IMR-90 (cell line): Measurements from ENCODE around the gene LUC7L. TPM values are rescaled to one million over a fixed set of nuclear protein-coding genes. Genes with fewer than 3 reads are reported as not detected.

Source experiments
- ATAC-seq: fragments of 200-7000 bp; cut with Tn5 transposase; 2 replicates; pipeline ENCODE4 v1.9.1; 2020; ENCODE audit warnings: low read depth, mild to moderate bottlenecking, moderate library complexity
- BruUV-seq: library from RNA; stranded (reverse); fragments of 400-500 nt; replicated peaks from 2 replicates; lab custom pipeline; 2021; lab: Mats Ljungman, UMichigan
- CTCF ChIA-PET: fragments of 300-600 bp; formaldehyde crosslinking; extraction: SDS; loops from one replicate; lab custom pipeline; 2021; ENCODE audit warnings: antibody characterized with exemption; lab: Yijun Ruan, JAX
- POLR2A ChIA-PET: fragments of 300-600 bp; sonication (Branson Sonifier 250); formaldehyde crosslinking; loops from one replicate; lab custom pipeline; 2022; ENCODE audit warnings: antibody characterized with exemption; ENCODE audit not compliant: unreplicated experiment; lab: Charles Lee
- DNase-seq: peaks from one replicate; pipeline ENCODE4 v3.0.0; 2013
- H2AFZ ChIP-seq: replicated peaks from 2 replicates; pipeline ENCODE3; 2013; ENCODE audit warnings: low read length, mild to moderate bottlenecking; ENCODE audit not compliant: poor library complexity
- H2AK5ac ChIP-seq: 2 replicates; pipeline ENCODE4 v1.6.1; 2013; ENCODE audit warnings: low read depth, low read length, inconsistent platforms
- H2AK9ac ChIP-seq: replicated peaks from 2 replicates; pipeline ENCODE3; 2013; ENCODE audit warnings: mild to moderate bottlenecking, low read depth, low read length, moderate library complexity; ENCODE audit not compliant: poor library complexity
- H2BK120ac ChIP-seq: 2 replicates; pipeline ENCODE4 v1.6.1; 2013; ENCODE audit warnings: low read depth, low read length, inconsistent platforms
- H2BK15ac ChIP-seq: 3 replicates; pipeline ENCODE4 v1.6.1; 2013; ENCODE audit warnings: low read depth, low read length, inconsistent platforms
- H2BK20ac ChIP-seq: 2 replicates; pipeline ENCODE4 v1.6.1; 2013; ENCODE audit warnings: low read depth, mild to moderate bottlenecking, inconsistent platforms, low read length, moderate library complexity
- H2BK5ac ChIP-seq: 2 replicates; pipeline ENCODE4 v1.6.1; 2013; ENCODE audit warnings: mild to moderate bottlenecking, low read depth, low read length, inconsistent platforms; ENCODE audit not compliant: poor library complexity, severe bottlenecking
- H3K14ac ChIP-seq: replicated peaks from 2 replicates; pipeline ENCODE4 v1.6.1; 2013; ENCODE audit warnings: low read depth, low read length, inconsistent platforms
- H3K18ac ChIP-seq: 2 replicates; pipeline ENCODE4 v1.6.1; 2013; ENCODE audit warnings: low read depth, low read length, control low read depth
- H3K23ac ChIP-seq: 2 replicates; pipeline ENCODE4 v1.6.1; 2013; ENCODE audit warnings: low read depth, low read length, inconsistent platforms
- H3K27ac ChIP-seq: 2 replicates; pipeline ENCODE4 v1.5.1; 2013; ENCODE audit warnings: mild to moderate bottlenecking, control low read depth, low read length; ENCODE audit not compliant: insufficient read depth
- H3K27me3 ChIP-seq: 2 replicates; pipeline ENCODE4 v1.6.1; 2013; ENCODE audit warnings: low read length; ENCODE audit not compliant: control insufficient read depth, insufficient read depth
- H3K36me3 ChIP-seq: 2 replicates; pipeline ENCODE4 v1.6.1; 2013; ENCODE audit warnings: low read length, mixed read lengths; ENCODE audit not compliant: control insufficient read depth, insufficient read depth
- H3K4ac ChIP-seq: 2 replicates; pipeline ENCODE4 v1.6.1; 2013; ENCODE audit warnings: low read depth, low read length, inconsistent platforms
- H3K4me1 ChIP-seq: 2 replicates; pipeline ENCODE4 v1.6.1; 2013; ENCODE audit warnings: low read length, mixed read lengths; ENCODE audit not compliant: control insufficient read depth, insufficient read depth
- H3K4me2 ChIP-seq: 2 replicates; pipeline ENCODE4 v1.6.1; 2013; ENCODE audit warnings: low read depth, mild to moderate bottlenecking, control low read depth, low read length, moderate library complexity
- H3K4me3 ChIP-seq: 2 replicates; pipeline ENCODE4 v1.5.1; 2013; ENCODE audit warnings: low read depth, mild to moderate bottlenecking, control low read depth, low read length, moderate library complexity; ENCODE audit not compliant: insufficient read depth
- H3K56ac ChIP-seq: 2 replicates; pipeline ENCODE4 v1.6.1; 2013; ENCODE audit warnings: low read length, inconsistent platforms; ENCODE audit not compliant: insufficient read depth; ENCODE audit errors: extremely low read depth
- H3K79me1 ChIP-seq, 2 experiments: 2 replicates each; pipeline ENCODE4 v1.6.1; 2013; ENCODE audit warnings: low read length in 2 of 2, inconsistent platforms in 1 of 2, low read depth in 1 of 2
- H3K9ac ChIP-seq: 2 replicates; pipeline ENCODE4 v1.6.1; 2013; ENCODE audit warnings: low read depth, low read length, control low read depth
- H3K9me1 ChIP-seq: 2 replicates; pipeline ENCODE4 v1.6.1; 2013; ENCODE audit warnings: low read length, inconsistent platforms; ENCODE audit not compliant: insufficient read depth
- H3K9me3 ChIP-seq: 2 replicates; pipeline ENCODE4 v1.6.1; 2013; ENCODE audit warnings: low read length; ENCODE audit not compliant: control insufficient read depth, insufficient read depth
- H4K20me1 ChIP-seq: 2 replicates; pipeline ENCODE4 v1.6.1; 2013; ENCODE audit warnings: low read length, inconsistent platforms; ENCODE audit not compliant: insufficient read depth
- H4K5ac ChIP-seq: 2 replicates; pipeline ENCODE4 v1.6.1; 2013; ENCODE audit warnings: mild to moderate bottlenecking, low read depth, low read length, control low read depth
- H4K8ac ChIP-seq, 2 experiments: 2 replicates each; pipeline ENCODE4 v1.6.1; 2013; ENCODE audit warnings: low read depth in 2 of 2, low read length in 2 of 2, control low read depth in 1 of 2, inconsistent platforms in 1 of 2
- H4K91ac ChIP-seq: 2 replicates; pipeline ENCODE4 v1.6.1; 2013; ENCODE audit warnings: low read depth, low read length, inconsistent platforms; ENCODE audit not compliant: insufficient read depth
- CTCF ChIP-seq: conservative IDR thresholded peaks from 2 replicates; pipeline ENCODE4 v1.5.1; 2012; ENCODE audit warnings: mild to moderate bottlenecking, low read depth, low read length, improper control_type of control experiment
- MAFK ChIP-seq: IDR thresholded peaks from 2 replicates; pipeline ENCODE4 v1.6.1; 2012; ENCODE audit warnings: low read depth, low read length, improper control_type of control experiment
- MAZ ChIP-seq: IDR thresholded peaks from 2 replicates; pipeline ENCODE4 v1.6.1; 2012; ENCODE audit warnings: low read depth, mild to moderate bottlenecking, low read length, improper control_type of control experiment, moderate library complexity, borderline replicate concordance
- RAD21 ChIP-seq: IDR thresholded peaks from 2 replicates; pipeline ENCODE4 v1.6.1; 2012; ENCODE audit warnings: low read length, improper control_type of control experiment
- RCOR1 ChIP-seq: IDR thresholded peaks from 2 replicates; pipeline ENCODE4 v1.6.1; 2012; ENCODE audit warnings: mild to moderate bottlenecking, low read length, improper control_type of control experiment; ENCODE audit not compliant: insufficient replicate concordance
- SMC3 ChIP-seq: fragments of 150-350 bp; IDR thresholded peaks from 2 replicates; pipeline ENCODE4 v1.6.1; 2016; ENCODE audit warnings: low read depth, mild to moderate bottlenecking, antibody characterized with exemption, low read length, moderate library complexity
- USF2 ChIP-seq: fragments of 150-350 bp; IDR thresholded peaks from 2 replicates; pipeline ENCODE4 v1.6.1; 2017; ENCODE audit warnings: mild to moderate bottlenecking, antibody characterized with exemption, low read length, low read depth
- WGBS, 2 experiments: methylation state at CpG; one replicate each; pipeline versions ENCODE4 v1.1.5 to v1.1.7; 2013; ENCODE audit warnings: missing lambda C conversion rate in 2 of 2; ENCODE audit not compliant: insufficient read length in 1 of 2; ENCODE audit errors: extremely low coverage in 2 of 2; 5-methylcytosine and 5-hydroxymethylcytosine counted together
- dilution Hi-C: fragments of 300-500 bp; cut with HindIII; formaldehyde crosslinking; loops from one replicate; pipeline ENCODE4 v1.14.3; 2018; ENCODE audit warnings: low sequenced_read_pairs; ENCODE audit not compliant: unreplicated experiment
- in situ Hi-C: fragments of 300-500 bp; cut with MboI; formaldehyde crosslinking; loops from 3 replicates; pipeline ENCODE4 v1.14.3; 2019; ENCODE audit warnings: low sequenced_read_pairs, inconsistent platforms, mixed read lengths
- intact Hi-C: fragments of 100-400 bp; cut with micrococcal nuclease; formaldehyde crosslinking; loops from 2 replicates; pipeline ENCODE4 v1.10.0; 2022
- polyA plus RNA-seq, 3 experiments: library from polyadenylated mRNA; depleted of rRNA; stranded (reverse); fragments of >200 nt; gene quantifications; 2 replicates each; pipeline ENCODE4 v1.2.3, GENCODE V29; 2012; ENCODE audit warnings: low replicate concordance in 1 of 3
- total RNA-seq: library from RNA; depleted of rRNA; stranded (reverse); fragments of >200 nt; gene quantifications from 2 replicates; pipeline ENCODE4 v1.2.3, GENCODE V29; 2012

LUC7L gene
- total and polyA plus RNA-seq, 2 of the 4 experiments (the other 2 are of a cell fraction), result 21.5 to 55.6 TPM

- no peak for TF ChIP-seq USF2
- TF ChIP-seq RAD21, result no peak
- TF ChIP-seq SMC3, result no peak
- no peak for TF ChIP-seq RCOR1
- TF ChIP-seq CTCF, result no peak
- no peak for TF ChIP-seq MAZ
- TF ChIP-seq MAFK, result no peak
These were observed 51.1 kb downstream of the LUC7L start for GRCh38 chr16:177981-178667.

More at GRCh38 chr16:177981-178667, 51.1 kb downstream of the LUC7L start:
- H3K4ac ChIP-seq, result no peak overlapping the region
- no TSS peak for BruUV-seq
- H3K56ac ChIP-seq, result no peak overlapping the region
- H2AK5ac ChIP-seq, result no peak overlapping the region
- WGBS, 2 experiments, result no CpG with 5 or more reads among the region's 11 CpGs
- DNase-seq (no peak), ATAC-seq (no peak)
- no peak overlapping the region for H3K4me2 ChIP-seq
- peaks cover 5% of the 10 kb centered on the region; the same call in 1 of the 2 replicates for H3K4me1 ChIP-seq
- no peak overlapping the region for H4K91ac ChIP-seq
- intact Hi-C loops, result no loop called here
- no peak overlapping the region for H3K14ac ChIP-seq
- no peaks in the 10 kb centered on the region for H3K36me3 ChIP-seq
- no peak overlapping the region for H2BK15ac ChIP-seq
- 0 out of 2 replicates have a peak, but pooled peaks cover 2% of the 10 kb centered on the region for H3K9me3 ChIP-seq
- in situ Hi-C loops, result no loop called here
- H3K79me1 ChIP-seq, result no peaks in the 10 kb centered on the region
- H3K27me3 ChIP-seq, result peaks cover 40% of the 10 kb centered on the region
- no peak overlapping the region for H2BK5ac ChIP-seq
- peaks cover 18% of the 10 kb centered on the region for H4K20me1 ChIP-seq
- H2AK9ac ChIP-seq, result no peak overlapping the region
- no peak overlapping the region for H3K27ac ChIP-seq
- ChIA-PET POLR2A (no interaction called here), CTCF (no interaction called here)
- H2AFZ ChIP-seq, result no peak overlapping the region
- H3K23ac ChIP-seq, result no peak overlapping the region
- H3K9me1 ChIP-seq, result no peaks in the 10 kb centered on the region
- dilution Hi-C loops, result no loop called here
- H2BK20ac ChIP-seq, result no peak overlapping the region
- H3K18ac ChIP-seq, result no peak overlapping the region
- H4K5ac ChIP-seq, result no peak overlapping the region
- no peak overlapping the region for H3K9ac ChIP-seq
- no peak overlapping the region for H4K8ac ChIP-seq
- no peak overlapping the region for H3K4me3 ChIP-seq
- no peak overlapping the region for H2BK120ac ChIP-seq
